K562 (cell line): ENCODE results near the gene MTFMT. TPM values are rescaled to one million over a fixed set of nuclear protein-coding genes. Genes with fewer than 3 reads are reported as not detected.

Experiments
- ATAC-seq: fragments of 200-7000 bp; cut with Tn5 transposase; 3 replicates; pipeline ENCODE4 v1.9.1; 2020; ENCODE audit warnings: moderate library complexity
- BruUV-seq: library from RNA; stranded (reverse); fragments of 400-500 nt; replicated peaks from 2 replicates; lab custom pipeline; 2021; lab: Mats Ljungman, UMichigan
- CTCF ChIA-PET: fragments of 300-600 bp; formaldehyde crosslinking; extraction: SDS; loops from one replicate; lab custom pipeline; 2021; ENCODE audit warnings: low intra/inter-chr PET ratio; lab: Yijun Ruan, JAX
- POLR2A ChIA-PET: fragments of 300-600, 350-650 bp; sonication (Branson Sonifier 250); formaldehyde crosslinking; extraction: SDS; loops from one replicate; lab custom pipeline; 2021; ENCODE audit warnings: antibody characterized with exemption, inconsistent platforms; lab: Yijun Ruan, JAX
- DNase-seq, 4 experiments: peaks; one replicate each; pipeline versions ENCODE4 v3.0.0 to v3.0.0-alpha.2; 2011 to 2018; ENCODE audit warnings: low spot score in 3 of 4, mixed read lengths in 3 of 4; ENCODE audit errors: extremely low read depth in 1 of 4
- FAIRE-seq: peaks from 2 replicates; lab custom pipeline; 2011; peaks lifted over from hg19 to GRCh38; lab: Jason Lieb, UNC
- H2AFZ ChIP-seq: 2 replicates; pipeline ENCODE4 v1.6.0; 2011; ENCODE audit warnings: low read depth, low read length, control low read depth, inconsistent platforms
- H3K27ac ChIP-seq: fragments of 200-600 bp; 3 replicates; pipeline ENCODE4 v1.8.0; 2011; ENCODE audit warnings: low read depth, mild to moderate bottlenecking, control low read depth, inconsistent platforms, low read length, moderate library complexity, mixed read lengths; ENCODE audit errors: extremely low read depth
- H3K27me3 ChIP-seq, 2 experiments: fragments of 300-600 bp in 1 of 2; 2 replicates in 1 of 2; 3 replicates in 1 of 2; pipeline versions ENCODE4 v1.6.0 to v1.8.0; 2011; ENCODE audit warnings: inconsistent platforms in 2 of 2, low read length in 2 of 2, mild to moderate bottlenecking in 1 of 2, mixed read lengths in 1 of 2, moderate library complexity in 1 of 2; ENCODE audit not compliant: control insufficient read depth in 2 of 2, insufficient read depth in 2 of 2
- H3K36me3 ChIP-seq: fragments of 300-600 bp; 3 replicates; pipeline ENCODE4 v1.8.0; 2011; ENCODE audit warnings: mild to moderate bottlenecking, low read length, inconsistent platforms; ENCODE audit not compliant: control insufficient read depth, insufficient read depth
- H3K4me1 ChIP-seq, 2 experiments: fragments of 200-600 bp in 1 of 2; replicated peaks in 1 of 2; 2 replicates in 1 of 2; 3 replicates in 1 of 2; pipeline versions ENCODE4 v1.5.1 to v1.8.0; 2011; ENCODE audit warnings: inconsistent platforms in 2 of 2, low read length in 2 of 2, mild to moderate bottlenecking in 1 of 2, mixed read lengths in 1 of 2, moderate library complexity in 1 of 2; ENCODE audit not compliant: control insufficient read depth in 2 of 2, insufficient read depth in 2 of 2
- H3K4me2 ChIP-seq: 2 replicates; pipeline ENCODE4 v1.6.1; 2011; ENCODE audit warnings: low read length, control low read depth, inconsistent platforms, mixed read lengths; ENCODE audit not compliant: insufficient read depth
- H3K4me3 ChIP-seq: fragments of 200-600 bp; sonication (generic), shearing (Covaris generic); 2 replicates; pipeline ENCODE4 v1.5.1; 2016; ENCODE audit warnings: control low read depth, inconsistent platforms
- H3K79me2 ChIP-seq: fragments of 200-600 bp; 3 replicates; pipeline ENCODE4 v1.8.0; 2011; ENCODE audit warnings: low read length, inconsistent platforms; ENCODE audit not compliant: control insufficient read depth, insufficient read depth
- H3K9ac ChIP-seq, 2 experiments: 2 replicates each; pipeline versions ENCODE4 v1.6.0 to v1.6.1; 2011; ENCODE audit warnings: low read depth in 2 of 2, low read length in 2 of 2, control low read depth in 1 of 2, inconsistent platforms in 1 of 2, mild to moderate bottlenecking in 1 of 2, mixed read lengths in 1 of 2; ENCODE audit not compliant: insufficient read depth in 1 of 2
- H3K9me1 ChIP-seq: one replicate; pipeline ENCODE4 v1.6.0; 2011; ENCODE audit warnings: inconsistent platforms, mild to moderate bottlenecking, low read length, moderate library complexity; ENCODE audit not compliant: control insufficient read depth, insufficient read depth
- H3K9me3 ChIP-seq: replicated peaks from 2 replicates; pipeline ENCODE4 v1.5.1; 2011; ENCODE audit warnings: low read depth, low read length, inconsistent platforms; ENCODE audit not compliant: control insufficient read depth, insufficient read depth
- H4K20me1 ChIP-seq: replicated peaks from 2 replicates; pipeline ENCODE4 v1.6.1; 2011; ENCODE audit warnings: low read length, inconsistent platforms, mixed read lengths; ENCODE audit not compliant: control insufficient read depth, insufficient read depth
- REST ChIP-seq, 2 experiments: fragments of 450-650 bp; formaldehyde crosslinking in 1 of 2; IDR thresholded peaks; 2 replicates each; pipeline versions ENCODE4 v1.4.0 to v1.6.1; 2014 to 2020; ENCODE audit warnings: mild to moderate bottlenecking in 2 of 2, borderline replicate concordance in 1 of 2, low read depth in 1 of 2
- RUNX1 ChIP-seq: sonication (generic); IDR thresholded peaks from 2 replicates; pipeline ENCODE4 v1.6.1; 2016; ENCODE audit warnings: antibody characterized with exemption, low read depth
- SNRNP70 ChIP-seq: fragments of 200-400 bp; formaldehyde crosslinking; optimal IDR thresholded peaks from 2 replicates; pipeline ENCODE3; 2017; ENCODE audit warnings: low read depth, low read length
- ZFP36 ChIP-seq: fragments of 150-350 bp; IDR thresholded peaks from 2 replicates; pipeline ENCODE4 v1.6.1; 2018; ENCODE audit warnings: low read length, low read depth; ENCODE audit not compliant: partially characterized antibody
- WGBS: fragments of 100-300 bp; shearing (Covaris generic); methylation state at CpG from one replicate; pipeline ENCODE4 v1.1.6; 2016; ENCODE audit warnings: low coverage, mixed read lengths; ENCODE audit not compliant: insufficient coverage; ENCODE audit errors: missing lambda C conversion rate; 5-methylcytosine and 5-hydroxymethylcytosine counted together
- in situ Hi-C: fragments of 300-500 bp; cut with MboI; formaldehyde crosslinking; loops from 4 replicates; pipeline ENCODE4 v1.15.0; 2018; ENCODE audit warnings: inconsistent platforms, mixed read lengths
- intact Hi-C: fragments of 100-400 bp; cut with micrococcal nuclease; formaldehyde crosslinking; loops from 2 replicates; pipeline ENCODE4 v1.14.2; 2022
- polyA plus RNA-seq, 8 experiments: library from polyadenylated mRNA; depleted of rRNA in 4 of 8; stranded (reverse) in 5 of 8; unstranded in 3 of 8; fragments of >200 nt; fragmentation: Nextera tagmentation in 2 of 8; fragmentation: Illumina TruSeq in 1 of 8; extraction: Ambion mirVana in 2 of 8; extraction: Trizol in 1 of 8; gene quantifications; 2 replicates each; pipeline versions ENCODE4 v1.2.1 to v1.2.3, GENCODE V29; 2011 to 2014; ENCODE audit warnings: inconsistent platforms in 1 of 8, missing spikeins in 1 of 8
- total RNA-seq, 7 experiments: library from RNA; depleted of rRNA in 6 of 7; stranded (reverse); fragments of >200 nt in 6 of 7; fragmentation: Illumina TruSeq in 2 of 7; extraction: Trizol in 2 of 7; gene quantifications; 2 replicates each; pipeline versions ENCODE4 v1.2.1 to v1.2.3, GENCODE V29; 2011 to 2021; ENCODE audit warnings: low replicate concordance in 1 of 7

Gene MTFMT
- total and polyA plus RNA-seq, 9 of the 15 experiments (the other 6 are each of a cell fraction or from before 2014, with no cell fraction given) = 1.4 to 31.1 (median 16.2) TPM

- peaks cover 0 to 10% of the 10 kb centered on the region in 2 experiments; a peak in 1 of 5 replicates for H3K4me1 ChIP-seq
- no peaks in the 10 kb centered on the region for H3K36me3 ChIP-seq
- H3K9me1 ChIP-seq = no peaks in the 10 kb centered on the region
- peaks cover 25 to 55% of the 10 kb centered on the region in 2 experiments for H3K27me3 ChIP-seq
- in situ Hi-C loops (no loop called here), intact Hi-C loops (no loop called here)
- CTCF ChIA-PET = no interaction called here
- peak in 2 of 4 experiments; percentile 65 to 66 for DNase-seq
- BruUV-seq = no TSS peak
- POLR2A ChIA-PET = interaction anchor here (1.0 to 1.2 kb wide), 3 partner anchors 11 to 237 kb away, joined by 3 to 4 read pairs (median 3); partner anchors contain the start of gene RNU5B-1
- 22% methylated on average over 23 of the region's 66 CpGs for WGBS
- H4K20me1 ChIP-seq = peaks cover 3% of the 10 kb centered on the region; the same call in 1 of the 2 replicates
- H2AFZ ChIP-seq = no peak within 1 kb of the TSS
- FAIRE-seq = no peak
- no peaks in the 10 kb centered on the region for H3K9me3 ChIP-seq
- no peak within 1 kb of the TSS for H3K4me3 ChIP-seq
- no peak within 1 kb of the TSS for H3K27ac ChIP-seq
- no peak; the same call in 2 of the 3 replicates for ATAC-seq
- no peak within 1 kb of the TSS for H3K9ac ChIP-seq
- no peaks in the 10 kb centered on the region for H3K79me2 ChIP-seq
- no peak within 1 kb of the TSS for H3K4me2 ChIP-seq
- TF ChIP-seq SNRNP70 (no peak), ZFP36 (peak; percentile 89)
These were observed 38.4 kb upstream of the MTFMT start, which contains the start of gene RASL12 for GRCh38 chr15:65067645-65068402. TSS of gene RASL12 (minus strand) at chr15:65067991. CDS start at chr15:65067835, 156 bp downstream.

- no peaks in the 10 kb centered on the region for H3K9me3 ChIP-seq
These were observed 37.8 kb upstream of the MTFMT start for GRCh38 chr15:65067317-65067644.

More at GRCh38 chr15:65067317-65067644, 37.8 kb upstream of the MTFMT start:
- H3K4me2 ChIP-seq = no peak overlapping the region
- no peak overlapping the region for H3K9ac ChIP-seq
- TF ChIP-seq REST (IDR thresholded peaks at IDR 0.05; ENCODE audit: borderline replicate concordance) = no peak
- TF ChIP-seq REST (CRISPR knock-in tag; IDR thresholded peaks at IDR 0.05; ENCODE audit: low read depth) = no peak
- TF ChIP-seq RUNX1 = no peak
- no peaks in the 10 kb centered on the region for H3K9me1 ChIP-seq
- ChIA-PET CTCF (no interaction called here), POLR2A (interaction anchor here (1.1 kb wide), 1 partner anchor 237 kb away, joined by 3 read pairs; the partner anchor contains the start of gene RNU5B-1)
- 8% methylated on average over 5 of the region's 8 CpGs for WGBS
- intact Hi-C loops = no loop called here
- no peak overlapping the region for H3K4me3 ChIP-seq
- in situ Hi-C loops = no loop called here
- no TSS peak for BruUV-seq
- no peak for FAIRE-seq
- H4K20me1 ChIP-seq = peaks cover 3% of the 10 kb centered on the region; the same call in 1 of the 2 replicates
- no peaks in the 10 kb centered on the region for H3K36me3 ChIP-seq
- no peak overlapping the region for H3K27ac ChIP-seq
- no peak for DNase-seq
- no peak overlapping the region for H2AFZ ChIP-seq
- H3K27me3 ChIP-seq = peaks cover 30 to 60% of the 10 kb centered on the region in 2 experiments
- peaks cover 0 to 10% of the 10 kb centered on the region in 2 experiments; a peak in 1 of 5 replicates for H3K4me1 ChIP-seq
- ATAC-seq = no peak
- no peaks in the 10 kb centered on the region for H3K79me2 ChIP-seq
